Kidney (tissue), 14 donors: Measurements from ENCODE around the gene OPTN. TPM values are rescaled to one million over a fixed set of nuclear protein-coding genes. Genes with fewer than 3 reads are reported as not detected.

Experiments used
- DNase-seq, 5 donors: peaks; one replicate each; pipeline ENCODE4 v3.0.0-alpha.2; 2013 to 2020
- FAIRE-seq: peaks from 2 replicates; lab custom pipeline; 2012; peaks lifted over from hg19 to GRCh38; lab: Jason Lieb, UNC
- H3K27ac ChIP-seq, 2 donors: one replicate each; pipeline ENCODE4 v1.7.0; 2013; ENCODE audit warnings: low read depth in 2 of 2, low read length in 2 of 2, inconsistent platforms in 1 of 2
- H3K27me3 ChIP-seq: one replicate; pipeline ENCODE4 v1.7.1; 2013; ENCODE audit warnings: low read length, inconsistent platforms; ENCODE audit not compliant: control insufficient read depth, insufficient read depth
- H3K36me3 ChIP-seq, 3 donors: one replicate each; pipeline versions ENCODE4 v1.7.0 to v1.7.1; 2013; ENCODE audit warnings: low read length in 3 of 3, control low read depth in 1 of 3, inconsistent platforms in 1 of 3; ENCODE audit not compliant: insufficient read depth in 3 of 3, control insufficient read depth in 2 of 3
- H3K4me1 ChIP-seq, 3 donors: one replicate each; pipeline versions ENCODE4 v1.7.0 to v1.7.1; 2013; ENCODE audit warnings: low read length in 3 of 3, inconsistent platforms in 1 of 3, low read depth in 1 of 3; ENCODE audit not compliant: control insufficient read depth in 2 of 3, insufficient read depth in 2 of 3
- H3K4me3 ChIP-seq, 3 donors: one replicate each; pipeline versions ENCODE4 v1.7.0 to v1.8.1; 2013; ENCODE audit warnings: low read length in 3 of 3, control low read depth in 1 of 3, inconsistent platforms in 1 of 3
- H3K9ac ChIP-seq, 3 donors: one replicate each; pipeline versions ENCODE4 v1.7.0 to v1.7.1; 2013; ENCODE audit warnings: low read length in 3 of 3, control low read depth in 1 of 3, inconsistent platforms in 1 of 3
- H3K9me3 ChIP-seq, 3 donors: one replicate each; pipeline versions ENCODE4 v1.7.0 to v1.7.1; 2013; ENCODE audit warnings: low read length in 3 of 3, control low read depth in 1 of 3, inconsistent platforms in 1 of 3; ENCODE audit not compliant: control insufficient read depth in 2 of 3, insufficient read depth in 1 of 3
- CTCF ChIP-seq: IDR thresholded peaks from 3 replicates; pipeline ENCODE4 v1.5.1; 2012; ENCODE audit warnings: mild to moderate bottlenecking, moderate library complexity, borderline replicate concordance; ENCODE audit not compliant: insufficient read depth; ENCODE audit errors: extremely low read depth
- intact Hi-C: fragments of 100-400 bp; cut with DNase I; formaldehyde crosslinking; loops from one replicate; pipeline ENCODE4 v1.11.1; 2022
- polyA plus RNA-seq: library from polyadenylated mRNA; stranded (reverse); fragments of 350-450 nt; fragmentation: Illumina TruSeq; extraction: RNeasy Lipid Tissue Mini Kit (QIAGEN cat#74804); gene quantifications from one replicate; pipeline ENCODE4 v1.2.3, GENCODE V29; 2014; ENCODE audit warnings: low read depth, low replicate concordance; ENCODE audit not compliant: insufficient read depth
- total RNA-seq: library from RNA; stranded (reverse); fragmentation: NEBNext Ultra II Directional; extraction: Animal tissue kit (Norgen Biotek cat#: 25700); gene quantifications from one replicate; pipeline ENCODE4 v1.2.1, GENCODE V29; 2021
- donor health status: control.
- donor health status: control.
- donor health status: control.
- donor health status: control.
- donor health status: control.
- donor health status: DM: yes; HTN: yes; CAD: no.
- donor health status: Normal renal cell carcinoma (clear cell type).

OPTN gene
- total and polyA plus RNA-seq, 2 donors from 2014 or later, result 55.0 to 76.9 TPM

- FAIRE-seq (no peak), DNase-seq (no peak)
- H3K4me3 ChIP-seq, result no peak overlapping the region
- H3K4me1 ChIP-seq, result no peaks in the 10 kb centered on the region
- H3K9ac ChIP-seq, result no peak overlapping the region
- TF ChIP-seq CTCF, result no peak
- intact Hi-C loops, result no loop called here
- peaks cover 0 to 69% (median 34%) of the 10 kb centered on the region in 3 donors for H3K36me3 ChIP-seq
- no peaks in the 10 kb centered on the region for H3K27me3 ChIP-seq
- no peaks in the 10 kb centered on the region for H3K9me3 ChIP-seq
- no peak overlapping the region for H3K27ac ChIP-seq
Measured at GRCh38 chr10:13136651-13137050, 36.7 kb downstream of the OPTN start.

GRCh38 chr10:13139150-13139549 is 39.2 kb downstream of the OPTN start:
- no peak for FAIRE-seq
- H3K4me3 ChIP-seq, result no peak overlapping the region
- TF ChIP-seq CTCF, result no peak
- H3K36me3 ChIP-seq, result peaks cover 0 to 56% (median 23%) of the 10 kb centered on the region in 3 donors
- H3K4me1 ChIP-seq, result no peaks in the 10 kb centered on the region
- intact Hi-C loops, result no loop called here
- no peak overlapping the region for H3K9ac ChIP-seq
- DNase-seq, result peak in 1 of 5 donors; percentile 19
- H3K27ac ChIP-seq, result no peak overlapping the region
- no peaks in the 10 kb centered on the region for H3K9me3 ChIP-seq
- H3K27me3 ChIP-seq, result no peaks in the 10 kb centered on the region

- H3K9ac ChIP-seq, result no peak overlapping the region
- H3K4me1 ChIP-seq, result no peaks in the 10 kb centered on the region
- no peaks in the 10 kb centered on the region for H3K27me3 ChIP-seq
- no peak for TF ChIP-seq CTCF
- intact Hi-C loops, result no loop called here
- no peak overlapping the region for H3K27ac ChIP-seq
- no peak for FAIRE-seq
- H3K36me3 ChIP-seq, result peaks cover 0 to 55% (median 22%) of the 10 kb centered on the region in 3 donors
- no peaks in the 10 kb centered on the region for H3K9me3 ChIP-seq
- no peak for DNase-seq
- no peak overlapping the region for H3K4me3 ChIP-seq
Measured at GRCh38 chr10:13139676-13140075, 39.7 kb downstream of the OPTN start.

GRCh38 chr10:13140627-13141190 is 40.7 kb downstream of the OPTN start:
- H3K4me1 ChIP-seq, result no peaks in the 10 kb centered on the region
- H3K4me3 ChIP-seq, result no peak overlapping the region
- TF ChIP-seq CTCF, result no peak
- peaks cover 0 to 47% (median 11%) of the 10 kb centered on the region in 3 donors for H3K36me3 ChIP-seq
- FAIRE-seq (no peak), DNase-seq (no peak)
- H3K27ac ChIP-seq, result no peak overlapping the region
- H3K9ac ChIP-seq, result no peak overlapping the region
- no peaks in the 10 kb centered on the region for H3K9me3 ChIP-seq
- H3K27me3 ChIP-seq, result no peaks in the 10 kb centered on the region
- intact Hi-C loops, result no loop called here
